ENCODE results near the gene CPZ. TPM values are rescaled to one million over a fixed set of nuclear protein-coding genes. Genes with fewer than 3 reads are reported as not detected.

Gene CPZ
- total RNA-seq, 4 donors from 2014 or later: 2.3 to 7.5 (median 3.2) TPM; not detected in 1

DNA sequence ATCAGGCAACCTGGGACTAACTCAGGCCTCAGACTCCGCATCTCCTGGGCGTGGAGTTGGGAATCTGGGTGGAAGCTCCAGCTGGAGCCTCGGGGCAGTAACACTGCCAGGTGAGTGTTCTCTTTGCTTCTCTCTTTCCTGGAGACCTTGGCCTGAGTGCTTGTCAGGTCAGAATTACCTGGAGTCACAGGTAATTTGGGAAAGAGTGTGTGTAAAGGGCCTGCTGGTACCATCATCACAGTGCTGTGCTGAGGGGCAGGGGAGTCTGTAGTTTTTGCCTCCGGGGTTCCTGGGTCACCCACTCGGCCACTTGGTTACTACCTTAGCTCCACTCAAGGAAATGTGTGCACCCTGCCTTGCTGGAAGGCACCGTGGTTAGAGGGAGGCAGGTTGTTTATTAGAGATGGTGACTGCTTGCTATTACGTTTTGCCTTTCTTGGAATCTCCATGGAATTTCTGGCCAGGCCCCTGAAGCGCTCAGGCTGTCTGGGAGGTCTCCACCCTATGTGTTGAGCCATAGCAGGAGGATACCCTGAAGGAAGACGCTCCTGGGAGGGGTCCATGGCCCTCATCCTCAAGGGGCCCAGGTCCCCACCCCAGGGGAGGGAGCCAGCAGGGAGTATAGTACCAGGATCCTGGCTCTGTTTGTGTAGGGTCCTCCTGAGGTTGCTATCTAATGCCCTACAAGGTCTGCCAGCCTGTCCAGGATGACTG is 9.5 kb upstream of the CPZ start:
- TF ChIP-seq POLR2A (IDR thresholded peaks at IDR 0.05) (no peak), POLR2AphosphoS5 (IDR thresholded peaks at IDR 0.05) (no peak), EP300 (IDR thresholded peaks at IDR 0.05) (no peak)
- TF ChIP-seq, protein P1, sequence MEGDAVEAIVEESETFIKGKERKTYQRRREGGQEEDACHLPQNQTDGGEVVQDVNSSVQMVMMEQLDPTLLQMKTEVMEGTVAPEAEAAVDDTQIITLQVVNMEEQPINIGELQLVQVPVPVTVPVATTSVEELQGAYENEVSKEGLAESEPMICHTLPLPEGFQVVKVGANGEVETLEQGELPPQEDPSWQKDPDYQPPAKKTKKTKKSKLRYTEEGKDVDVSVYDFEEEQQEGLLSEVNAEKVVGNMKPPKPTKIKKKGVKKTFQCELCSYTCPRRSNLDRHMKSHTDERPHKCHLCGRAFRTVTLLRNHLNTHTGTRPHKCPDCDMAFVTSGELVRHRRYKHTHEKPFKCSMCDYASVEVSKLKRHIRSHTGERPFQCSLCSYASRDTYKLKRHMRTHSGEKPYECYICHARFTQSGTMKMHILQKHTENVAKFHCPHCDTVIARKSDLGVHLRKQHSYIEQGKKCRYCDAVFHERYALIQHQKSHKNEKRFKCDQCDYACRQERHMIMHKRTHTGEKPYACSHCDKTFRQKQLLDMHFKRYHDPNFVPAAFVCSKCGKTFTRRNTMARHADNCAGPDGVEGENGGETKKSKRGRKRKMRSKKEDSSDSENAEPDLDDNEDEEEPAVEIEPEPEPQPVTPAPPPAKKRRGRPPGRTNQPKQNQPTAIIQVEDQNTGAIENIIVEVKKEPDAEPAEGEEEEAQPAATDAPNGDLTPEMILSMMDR (IDR thresholded peaks at IDR 0.05): no peak
- Histone ChIP-seq H3K27me3 (peaks cover 99% of the 10 kb centered on the region), H3K9me3 (no peaks in the 10 kb centered on the region), H3K4me3 (no peak overlapping the region), H3K36me3 (no peaks in the 10 kb centered on the region), H3K27ac (no peak overlapping the region), H3K4me1 (no peaks in the 10 kb centered on the region)
- ATAC-seq: no peak
- WGBS, 2 donors (ENCODE audit: low coverage in 1 of 2): 31% methylated on average over 4 of the region's 9 CpGs; no CpG with 5 or more reads in 1 of the 2 donors

DNA sequence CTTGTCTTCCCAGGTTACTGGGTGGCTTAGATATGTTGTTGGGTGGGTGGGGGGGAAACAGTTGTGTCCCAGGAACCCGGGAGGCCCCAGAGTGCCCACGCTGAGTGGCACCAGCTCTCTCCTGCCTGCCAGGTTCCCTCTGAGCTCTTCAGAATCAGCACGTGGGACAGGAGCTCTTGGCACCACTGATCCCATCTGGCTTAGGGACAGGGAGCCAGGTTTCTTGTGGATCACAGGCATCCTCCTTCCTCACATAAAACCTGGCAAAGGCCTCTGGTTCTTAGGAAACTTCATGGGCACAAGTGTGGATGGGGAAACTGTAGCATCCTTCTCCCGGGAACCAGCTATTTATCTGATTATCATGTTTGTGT is 8.9 kb upstream of the CPZ start:
- no peak for ATAC-seq
- Histone ChIP-seq H3K27me3 (peaks cover 98% of the 10 kb centered on the region), H3K4me3 (no peak overlapping the region), H3K36me3 (no peaks in the 10 kb centered on the region), H3K27ac (no peak overlapping the region), H3K9me3 (no peaks in the 10 kb centered on the region), H3K4me1 (no peaks in the 10 kb centered on the region)
- TF ChIP-seq POLR2AphosphoS5 (IDR thresholded peaks at IDR 0.05): no peak
- TF ChIP-seq EP300 (IDR thresholded peaks at IDR 0.05): no peak
- TF ChIP-seq POLR2A (IDR thresholded peaks at IDR 0.05): no peak
- TF ChIP-seq, protein P1 (IDR thresholded peaks at IDR 0.05): no peak
- 74 to 80% methylated on average over 1 to 3 of the region's 4 CpGs for WGBS, 2 donors (ENCODE audit: low coverage in 1 of 2)

DNA sequence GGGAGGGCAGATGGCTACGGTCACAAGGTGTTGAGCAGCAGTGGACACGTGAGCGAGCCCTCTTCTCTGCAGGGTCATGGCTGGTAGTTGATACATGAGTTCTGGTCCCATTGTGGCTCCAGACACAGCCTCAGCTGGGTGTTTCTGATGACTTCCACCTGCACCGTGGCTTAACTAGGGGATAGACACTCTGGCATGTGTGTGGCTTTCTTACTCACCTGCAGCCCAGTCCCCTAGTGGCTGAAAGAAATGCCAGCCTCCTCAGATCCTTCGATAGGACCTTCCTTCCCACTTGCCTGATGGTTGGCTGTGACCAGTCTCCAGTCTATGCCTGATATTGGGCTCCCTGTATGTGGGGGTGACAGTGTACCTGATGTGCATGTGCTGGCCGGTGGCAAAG is 7.4 kb upstream of the CPZ start:
- Histone ChIP-seq H3K36me3 (no peaks in the 10 kb centered on the region), H3K27me3 (peaks cover 96% of the 10 kb centered on the region), H3K9me3 (no peaks in the 10 kb centered on the region), H3K4me1 (no peaks in the 10 kb centered on the region), H3K4me3 (no peak overlapping the region), H3K27ac (no peak overlapping the region)
- TF ChIP-seq POLR2A (IDR thresholded peaks at IDR 0.05): no peak
- TF ChIP-seq, protein P1 (IDR thresholded peaks at IDR 0.05): no peak
- no peak for TF ChIP-seq EP300 (IDR thresholded peaks at IDR 0.05)
- TF ChIP-seq POLR2AphosphoS5 (IDR thresholded peaks at IDR 0.05): no peak
- ATAC-seq: no peak
- 40% methylated on average over 1 of the region's 6 CpGs; no CpG with 5 or more reads in 1 of the 2 donors for WGBS, 2 donors (ENCODE audit: low coverage in 1 of 2)

DNA sequence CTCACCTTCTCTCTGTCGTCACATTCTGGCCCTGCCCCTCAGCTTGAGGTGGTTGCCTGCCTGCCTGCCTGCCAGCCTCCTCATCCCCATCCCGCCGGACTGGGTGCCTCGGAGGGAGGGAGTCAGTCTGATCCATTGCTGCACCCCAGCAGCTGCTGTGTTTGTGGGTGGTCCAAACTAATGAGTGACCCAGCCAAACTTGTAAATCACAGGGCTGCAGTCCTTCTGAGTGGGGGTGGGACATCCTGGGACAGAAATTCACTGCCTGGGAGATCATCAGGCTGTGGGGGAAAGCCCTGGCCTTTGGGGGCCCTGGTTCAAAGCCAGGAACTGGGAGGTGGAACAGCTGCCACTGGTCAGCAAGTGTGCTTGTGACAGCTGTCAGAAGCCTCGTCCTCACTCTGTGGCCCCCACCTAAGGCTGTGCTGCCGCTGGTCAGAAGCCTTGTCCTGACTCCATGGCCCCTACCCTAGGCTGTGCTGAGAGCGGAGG is 6.8 kb upstream of the CPZ start:
- Histone ChIP-seq H3K27me3 (peaks cover 96% of the 10 kb centered on the region), H3K9me3 (no peaks in the 10 kb centered on the region), H3K4me3 (no peak overlapping the region), H3K27ac (no peak overlapping the region), H3K4me1 (no peaks in the 10 kb centered on the region), H3K36me3 (no peaks in the 10 kb centered on the region)
- no peak for ATAC-seq
- TF ChIP-seq EP300 (IDR thresholded peaks at IDR 0.05) (no peak), POLR2AphosphoS5 (IDR thresholded peaks at IDR 0.05) (no peak), POLR2A (IDR thresholded peaks at IDR 0.05) (no peak)
- TF ChIP-seq, protein P1 (IDR thresholded peaks at IDR 0.05): no peak
- 7% methylated on average over 6 of the region's 7 CpGs; no CpG with 5 or more reads in 1 of the 2 donors for WGBS, 2 donors (ENCODE audit: low coverage in 1 of 2)

DNA sequence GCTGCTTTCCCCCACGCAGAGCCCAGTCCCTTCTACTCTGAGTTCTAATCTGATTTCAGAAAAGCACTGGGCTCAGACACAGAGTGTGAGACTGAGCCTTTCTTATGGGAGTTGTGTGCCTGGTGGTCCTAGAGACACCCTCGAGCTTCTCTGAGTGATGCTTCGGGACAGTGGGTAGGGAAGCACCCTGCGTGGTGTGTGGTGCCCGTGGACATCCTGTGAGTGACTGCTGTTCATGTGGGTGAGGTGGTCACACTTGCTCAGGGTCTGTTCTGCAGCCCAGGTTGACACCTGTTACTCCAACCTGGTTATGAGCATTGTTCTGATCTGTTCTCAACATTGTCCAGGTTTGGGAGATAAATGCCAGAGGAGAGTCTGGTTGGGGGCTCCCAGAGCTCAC is 6.3 kb upstream of the CPZ start:
- no peak for ATAC-seq
- TF ChIP-seq POLR2AphosphoS5 (IDR thresholded peaks at IDR 0.05) (no peak), POLR2A (IDR thresholded peaks at IDR 0.05) (no peak), EP300 (IDR thresholded peaks at IDR 0.05) (no peak)
- TF ChIP-seq, protein P1 (IDR thresholded peaks at IDR 0.05): no peak
- WGBS, 2 donors (ENCODE audit: low coverage in 1 of 2): 40% methylated on average over 2 of the region's 5 CpGs; no CpG with 5 or more reads in 1 of the 2 donors
- Histone ChIP-seq H3K36me3 (no peaks in the 10 kb centered on the region), H3K27me3 (peaks cover 96% of the 10 kb centered on the region), H3K9me3 (no peaks in the 10 kb centered on the region), H3K4me3 (no peak overlapping the region), H3K4me1 (no peaks in the 10 kb centered on the region), H3K27ac (no peak overlapping the region)

Data from gastroesophageal sphincter (tissue), 4 donors.